Small intestine (tissue), 7 donors: ENCODE data around the gene C4orf54. TPM values are rescaled to one million over a fixed set of nuclear protein-coding genes. Genes with fewer than 3 reads are reported as not detected.

Source experiments
- DNase-seq, 2 donors: peaks; one replicate each; pipeline versions ENCODE4 v3.0.0 to v3.0.0-alpha.2; 2013
- FAIRE-seq: peaks from 2 replicates; lab custom pipeline; 2012; peaks lifted over from hg19 to GRCh38; lab: Jason Lieb, UNC
- H3K27ac ChIP-seq, 3 donors: one replicate each; pipeline ENCODE4 v1.5.1; 2013; ENCODE audit warnings: low read length in 2 of 3, mild to moderate bottlenecking in 2 of 3, control low read depth in 1 of 3, inconsistent platforms in 1 of 3, low read depth in 1 of 3, moderate library complexity in 1 of 3
- H3K27me3 ChIP-seq, 3 donors: one replicate each; pipeline ENCODE4 v1.6.1; 2013; ENCODE audit warnings: low read length in 3 of 3, inconsistent platforms in 1 of 3; ENCODE audit not compliant: control insufficient read depth in 3 of 3, insufficient read depth in 3 of 3
- H3K36me3 ChIP-seq, 3 donors: one replicate each; pipeline ENCODE4 v1.6.1; 2013; ENCODE audit warnings: low read length in 3 of 3, inconsistent platforms in 1 of 3, low read depth in 1 of 3, mild to moderate bottlenecking in 1 of 3, moderate library complexity in 1 of 3; ENCODE audit not compliant: control insufficient read depth in 3 of 3, insufficient read depth in 2 of 3
- H3K4me1 ChIP-seq, 3 donors: one replicate each; pipeline ENCODE4 v1.6.1; 2013; ENCODE audit warnings: low read length in 2 of 3, inconsistent platforms in 1 of 3, low read depth in 1 of 3, mild to moderate bottlenecking in 1 of 3, moderate library complexity in 1 of 3; ENCODE audit not compliant: control insufficient read depth in 3 of 3, insufficient read depth in 2 of 3
- H3K4me3 ChIP-seq, 3 donors: one replicate each; pipeline ENCODE4 v1.5.1; 2013; ENCODE audit warnings: low read length in 3 of 3, control low read depth in 1 of 3, inconsistent platforms in 1 of 3, low read depth in 1 of 3, mild to moderate bottlenecking in 1 of 3, moderate library complexity in 1 of 3
- H3K9me3 ChIP-seq, 2 donors: one replicate each; pipeline ENCODE4 v1.6.1; 2013; ENCODE audit warnings: low read depth in 1 of 2, low read length in 1 of 2; ENCODE audit not compliant: control insufficient read depth in 2 of 2, insufficient read depth in 1 of 2
- WGBS, 3 donors: extraction: QIAGEN DNeasy Blood & Tissue Kit; methylation state at CpG; one replicate each; pipeline ENCODE4 v1.1.7; 2013; 5-methylcytosine and 5-hydroxymethylcytosine counted together
- polyA plus RNA-seq, 4 donors: library from polyadenylated mRNA; stranded (reverse) in 3 of 4; unstranded in 1 of 4; fragments of 200-250 nt in 3 of 4; fragments of 120-200 nt in 1 of 4; gene quantifications; one replicate each; pipeline versions ENCODE4 v1.2.1 to v1.2.3, GENCODE V29; 2013
- donor health status: healthy with polysubstance abuse.
- donor health status: control.
- donor health status: control.
- donor health status: Bipolar disorder and iron deficiency.
- donor health status: healthy.

Gene C4orf54
- polyA plus RNA-seq, 4 donors = under 0.01 to 0.35 (median 0.27) TPM; not detected in 1

DNA sequence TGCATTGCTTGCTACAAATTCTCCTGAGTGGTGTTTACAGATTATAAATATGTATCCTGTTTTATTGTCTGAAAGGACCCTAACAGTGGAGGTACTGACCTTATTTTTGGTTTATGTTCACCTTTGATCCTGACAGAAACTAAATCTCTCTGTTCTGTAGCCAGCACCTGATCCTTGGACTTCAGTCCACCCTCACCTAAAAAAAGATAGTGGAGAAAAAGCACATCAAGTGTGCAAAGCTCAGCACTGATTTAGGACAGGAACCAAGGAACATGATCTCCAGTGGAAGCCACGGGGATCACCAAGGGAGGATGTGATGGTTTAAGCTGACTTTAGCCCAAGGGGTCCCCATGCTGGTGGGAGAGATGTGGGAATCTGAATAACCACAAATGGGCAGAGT, 22.3 kb upstream of the C4orf54 start:
- FAIRE-seq (no peak), DNase-seq (no peak)
- Histone ChIP-seq H3K9me3 (no peaks in the 10 kb centered on the region), H3K27ac (no peak overlapping the region), H3K4me1 (no peaks in the 10 kb centered on the region), H3K36me3 (no peaks in the 10 kb centered on the region), H3K4me3 (no peak overlapping the region), H3K27me3 (no peaks in the 10 kb centered on the region)
- 69 to 73% (median 72%) methylated on average over 1 of the region's 1 CpG for WGBS, 3 donors

- no peak overlapping the region for H3K4me3 ChIP-seq
- DNase-seq = no peak
- H3K27ac ChIP-seq = no peak overlapping the region
- H3K27me3 ChIP-seq = no peaks in the 10 kb centered on the region
- FAIRE-seq = no peak
- H3K9me3 ChIP-seq = no peaks in the 10 kb centered on the region
- H3K36me3 ChIP-seq = no peaks in the 10 kb centered on the region
- H3K4me1 ChIP-seq = no peaks in the 10 kb centered on the region
- WGBS, 3 donors = 30 to 36% (median 33%) methylated on average over 4 of the region's 4 CpGs
Measured at GRCh38 chr4:99679204-99679603, 21.6 kb upstream of the C4orf54 start.

DNA sequence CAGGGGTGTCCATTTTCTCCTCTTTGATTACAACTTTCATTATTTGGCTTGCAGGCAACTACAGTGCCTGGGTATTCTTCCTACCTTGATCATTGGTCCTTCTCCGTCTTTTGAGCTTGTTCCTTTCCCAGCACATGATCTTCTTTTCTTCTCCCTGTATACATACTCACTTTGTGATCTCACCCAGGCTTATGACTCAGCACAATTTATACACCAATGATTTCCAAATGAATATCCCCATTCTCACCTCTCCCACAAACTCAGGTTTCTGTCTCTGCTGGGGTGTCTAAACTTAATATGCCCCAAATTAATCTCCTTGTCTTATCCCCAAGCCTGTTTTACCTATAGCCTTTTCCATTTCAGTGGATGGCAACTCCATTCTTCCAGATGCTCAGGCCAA, 19.5 kb upstream of the C4orf54 start:
- H3K4me1 ChIP-seq = no peaks in the 10 kb centered on the region
- no peak for FAIRE-seq

GRCh38 chr4:99670409-99671073, 12.9 kb upstream of the C4orf54 start:
- FAIRE-seq (no peak), DNase-seq (no peak)
- Histone ChIP-seq H3K36me3 (no peaks in the 10 kb centered on the region), H3K27ac (no peak overlapping the region), H3K27me3 (no peaks in the 10 kb centered on the region), H3K9me3 (peaks cover 0 to 9% of the 10 kb centered on the region in 2 donors), H3K4me3 (no peak overlapping the region), H3K4me1 (no peaks in the 10 kb centered on the region)
- WGBS, 3 donors = 75 to 88% (median 79%) methylated on average over 5 of the region's 5 CpGs

More for the DNA sequence above, 19.5 kb upstream of the C4orf54 start:
- DNase-seq = no peak
- no peak overlapping the region for H3K27ac ChIP-seq
- peaks cover 0 to 4% of the 10 kb centered on the region in 2 donors for H3K9me3 ChIP-seq
- H3K36me3 ChIP-seq = no peaks in the 10 kb centered on the region
- 79 to 90% (median 79%) methylated on average over 1 of the region's 1 CpG for WGBS, 3 donors
- H3K4me3 ChIP-seq = no peak overlapping the region
- no peaks in the 10 kb centered on the region for H3K27me3 ChIP-seq

GRCh38 chr4:99669084-99669483, 11.5 kb upstream of the C4orf54 start:
- Histone ChIP-seq H3K4me3 (no peak overlapping the region), H3K36me3 (no peaks in the 10 kb centered on the region), H3K27ac (no peak overlapping the region), H3K27me3 (no peaks in the 10 kb centered on the region), H3K9me3 (peaks cover 0 to 9% of the 10 kb centered on the region in 2 donors), H3K4me1 (no peaks in the 10 kb centered on the region)
- DNase-seq (no peak), FAIRE-seq (no peak)
- 91 to 98% (median 94%) methylated on average over 1 of the region's 1 CpG for WGBS, 3 donors

DNA sequence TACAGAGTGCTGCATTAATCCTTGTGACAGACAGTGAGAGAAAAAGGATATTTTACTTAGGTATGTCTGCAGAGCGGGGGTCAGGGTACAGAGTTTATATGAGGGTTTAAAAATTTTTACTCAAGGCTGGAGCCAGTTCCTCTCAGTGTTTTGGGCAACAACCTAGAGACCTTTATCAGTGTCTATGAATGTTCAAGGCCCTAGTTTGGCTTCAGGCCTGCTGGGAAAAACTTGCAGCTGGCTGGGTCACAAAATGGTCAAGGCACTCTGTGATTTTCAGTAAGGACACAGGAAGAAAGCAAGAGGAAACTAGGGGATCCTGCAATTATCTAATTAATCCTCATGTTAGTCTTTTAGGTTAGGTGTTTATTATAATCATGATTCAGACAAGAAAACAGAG, 10.8 kb upstream of the C4orf54 start:
- Histone ChIP-seq H3K27me3 (no peaks in the 10 kb centered on the region), H3K9me3 (peaks cover 0 to 9% of the 10 kb centered on the region in 2 donors), H3K4me3 (no peak overlapping the region), H3K27ac (no peak overlapping the region), H3K36me3 (no peaks in the 10 kb centered on the region), H3K4me1 (no peaks in the 10 kb centered on the region)
- FAIRE-seq (no peak), DNase-seq (no peak)
- WGBS, 3 donors = 84 to 89% (median 87%) methylated on average over 1 of the region's 1 CpG

- H3K27ac ChIP-seq = no peak overlapping the region
- FAIRE-seq (no peak), DNase-seq (no peak)
- H3K4me3 ChIP-seq = no peak overlapping the region
- no peaks in the 10 kb centered on the region for H3K4me1 ChIP-seq
- WGBS, 3 donors = 59 to 81% (median 81%) methylated on average over 1 of the region's 1 CpG
- H3K27me3 ChIP-seq = no peaks in the 10 kb centered on the region
- no peaks in the 10 kb centered on the region for H3K36me3 ChIP-seq
- peaks cover 0 to 1% of the 10 kb centered on the region in 2 donors for H3K9me3 ChIP-seq
Measured at GRCh38 chr4:99665983-99666382, 8.4 kb upstream of the C4orf54 start.

DNA sequence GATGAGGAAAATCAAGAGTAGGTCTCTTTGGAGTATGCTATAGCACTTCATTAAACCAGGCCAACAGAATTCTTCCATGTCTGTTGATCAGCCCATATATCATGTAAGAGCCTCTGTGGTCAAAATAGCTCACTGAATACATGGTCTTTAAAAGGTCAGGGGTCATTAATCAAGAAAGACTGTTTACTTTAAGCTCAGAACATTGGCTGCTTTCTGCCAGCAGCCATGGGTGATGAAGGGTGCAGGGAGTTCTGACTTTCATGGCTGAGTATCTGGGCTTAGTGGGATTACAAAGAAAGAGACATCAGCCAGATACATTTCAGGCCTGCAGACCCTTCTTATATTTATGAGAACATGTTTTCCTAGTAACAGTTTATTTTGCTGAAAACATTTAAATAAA, 7.1 kb upstream of the C4orf54 start:
- DNase-seq = no peak
- H3K36me3 ChIP-seq = no peaks in the 10 kb centered on the region
- no peak for FAIRE-seq

GRCh38 chr4:99661907-99662306, 4.3 kb upstream of the C4orf54 start:
- Histone ChIP-seq H3K4me1 (no peaks in the 10 kb centered on the region), H3K27ac (no peak overlapping the region), H3K36me3 (no peaks in the 10 kb centered on the region), H3K4me3 (no peak overlapping the region), H3K9me3 (no peaks in the 10 kb centered on the region), H3K27me3 (no peaks in the 10 kb centered on the region)
- FAIRE-seq (no peak), DNase-seq (no peak)
- 84 to 88% (median 84%) methylated on average over 5 of the region's 5 CpGs for WGBS, 3 donors

More for the DNA sequence above, 7.1 kb upstream of the C4orf54 start:
- no peak overlapping the region for H3K27ac ChIP-seq
- no peaks in the 10 kb centered on the region for H3K4me1 ChIP-seq
- no peaks in the 10 kb centered on the region for H3K27me3 ChIP-seq
- H3K9me3 ChIP-seq = no peaks in the 10 kb centered on the region
- no peak overlapping the region for H3K4me3 ChIP-seq
